Right renal pelvis (tissue), 4 donors: ENCODE measurements around the gene THAP3. TPM values are rescaled to one million over a fixed set of nuclear protein-coding genes. Genes with fewer than 3 reads are reported as not detected.
"Not testable (repeated sequence)": the region's sequence is repeated elsewhere in the genome, so short reads cannot be mapped to it uniquely, and the experiment has no call there.

Experiments used
- DNase-seq, 4 donors: peaks; one replicate each; pipeline ENCODE4 v3.0.0-alpha.2; 2013; ENCODE audit warnings: low read depth in 4 of 4, low spot score in 3 of 4, missing footprints in 1 of 4
- polyA plus RNA-seq, 4 donors: library from polyadenylated mRNA; unstranded; fragments of 120-200 nt; gene quantifications; one replicate each; pipeline ENCODE4 v1.2.1, GENCODE V29; 2013; ENCODE audit not compliant: insufficient read length in 4 of 4

THAP3 gene
- polyA plus RNA-seq, 4 donors, result 17.5 to 22.8 (median 19.2) TPM

GRCh38 chr1:6632588-6633514 is 8.2 kb downstream of the THAP3 start:
- no peak for DNase-seq

GRCh38 chr1:6634371-6635052 is 9.8 kb downstream of the THAP3 start:
- DNase-seq, result no peak

- DNase-seq, result no peak
Observed at GRCh38 chr1:6635161-6635909, 10.7 kb downstream of the THAP3 start.

- DNase-seq, result no peak
Observed at GRCh38 chr1:6635910-6636760, 11.5 kb downstream of the THAP3 start.

GRCh38 chr1:6636778-6637177 is 12.1 kb downstream of the THAP3 start:
- not testable (repeated sequence) for DNase-seq

GRCh38 chr1:6637770-6638169 is 13.1 kb downstream of the THAP3 start:
- DNase-seq, result no peak

- no peak for DNase-seq
Observed at GRCh38 chr1:6638226-6638625, 13.6 kb downstream of the THAP3 start.

- not testable (repeated sequence) for DNase-seq
Observed at GRCh38 chr1:6640867-6641266, 16.2 kb downstream of the THAP3 start.

- peak in 1 of 4 donors; percentile 38 for DNase-seq
Observed at GRCh38 chr1:6645018-6645417, 20.4 kb downstream of the THAP3 start.

- DNase-seq, result peak in 1 of 4 donors; percentile 36
Observed at GRCh38 chr1:6646499-6647148, 22.0 kb downstream of the THAP3 start.

- DNase-seq, result no peak
Observed at GRCh38 chr1:6648556-6648955, 23.9 kb downstream of the THAP3 start.

- peak in 1 of 4 donors; percentile 33 for DNase-seq
Observed at GRCh38 chr1:6651909-6652308, 27.2 kb downstream of the THAP3 start.

GRCh38 chr1:6652986-6653385 is 28.3 kb downstream of the THAP3 start:
- DNase-seq, result no peak

GRCh38 chr1:6653436-6654290 is 29.0 kb downstream of the THAP3 start:
- peak in 2 of 4 donors; percentile 49 to 68 for DNase-seq

GRCh38 chr1:6657138-6657537 is 32.5 kb downstream of the THAP3 start:
- DNase-seq, result no peak

GRCh38 chr1:6658359-6659060 is 33.8 kb downstream of the THAP3 start:
- DNase-seq, result no peak

GRCh38 chr1:6660415-6661049 is 35.9 kb downstream of the THAP3 start:
- no peak for DNase-seq

GRCh38 chr1:6662468-6662867 is 37.8 kb downstream of the THAP3 start:
- DNase-seq, result not testable (repeated sequence)
